HG03460 (cell line): ENCODE data around the gene PET100.

ENCODE experiments used
- ATAC-seq: cut with Tn5 transposase; IDR thresholded peaks from one replicate; pipeline ENCODE4 v1.9.1; 2021; ENCODE audit not compliant: unreplicated experiment

PET100 gene

GRCh38 chr19:7677669-7678311, 48.2 kb downstream of the PET100 start:
- no peak for ATAC-seq

GRCh38 chr19:7678971-7679751, 49.6 kb downstream of the PET100 start:
- ATAC-seq, result no peak

- no peak for ATAC-seq
Observed at GRCh38 chr19:7679771-7680605, 50.4 kb downstream of the PET100 start.

- peak; percentile 43 for ATAC-seq
Observed at GRCh38 chr19:7680606-7681339, 51.2 kb downstream of the PET100 start, which contains the start of gene TRAPPC5. TSS of gene TRAPPC5 (plus strand) at chr19:7680833. CDS start at chr19:7682254, 1,421 bp downstream.
